PC-3 (cell line): Measurements from ENCODE around the gene TMEM191C. TPM values are rescaled to one million over a fixed set of nuclear protein-coding genes. Genes with fewer than 3 reads are reported as not detected.
"Not testable (repeated sequence)": the region's sequence is repeated elsewhere in the genome, so short reads cannot be mapped to it uniquely, and the experiment has no call there.

ENCODE experiments used
- ATAC-seq: fragments of 200-7000 bp; cut with Tn5 transposase; 2 replicates; pipeline ENCODE4 v1.9.1; 2020; ENCODE audit warnings: mild to moderate bottlenecking, moderate library complexity
- BruUV-seq: library from RNA; stranded (reverse); fragments of 400-500 nt; replicated peaks from 2 replicates; lab custom pipeline; 2021; lab: Mats Ljungman, UMichigan
- CTCF ChIA-PET: fragments of 300-600 bp; sonication (Branson Sonifier 250); formaldehyde crosslinking; loops from one replicate; lab custom pipeline; 2022; ENCODE audit warnings: antibody characterized with exemption; lab: Charles Lee
- POLR2A ChIA-PET: fragments of 300-600 bp; sonication (Branson Sonifier 250); formaldehyde crosslinking; loops from one replicate; lab custom pipeline; 2022; ENCODE audit warnings: antibody characterized with exemption; ENCODE audit not compliant: unreplicated experiment; lab: Charles Lee
- DNase-seq: peaks from one replicate; pipeline ENCODE4 v3.0.0-alpha.2; 2015
- H2AFZ ChIP-seq: fragments of 300-600 bp; sonication (generic); 2 replicates; pipeline ENCODE4 v1.6.0; 2016; ENCODE audit warnings: antibody characterized with exemption, low read length
- H3F3A ChIP-seq: fragments of 300-600 bp; sonication (generic); one replicate; pipeline ENCODE4 v1.6.0; 2017; ENCODE audit warnings: antibody characterized with exemption, low read length, control low read depth, mild to moderate bottlenecking; ENCODE audit not compliant: unreplicated experiment
- H3K27ac ChIP-seq: fragments of 300-600 bp; sonication (generic); 2 replicates; pipeline ENCODE4 v1.5.1; 2016; ENCODE audit warnings: mild to moderate bottlenecking, low read length
- H3K27me3 ChIP-seq: fragments of 300-600 bp; sonication (generic); 2 replicates; pipeline ENCODE4 v1.6.1; 2016; ENCODE audit warnings: low read length, mixed read lengths
- H3K36me3 ChIP-seq: fragments of 300-600 bp; sonication (generic); 2 replicates; pipeline ENCODE4 v1.6.1; 2016; ENCODE audit warnings: low read depth, mixed run types, low read length, mixed read lengths
- H3K4me1 ChIP-seq: fragments of 300-600 bp; sonication (generic); 2 replicates; pipeline ENCODE4 v1.5.1; 2016; ENCODE audit warnings: low read length; ENCODE audit not compliant: insufficient read depth
- H3K4me2 ChIP-seq: fragments of 300-600 bp; sonication (generic); 2 replicates; pipeline ENCODE4 v1.6.0; 2016; ENCODE audit warnings: low read length
- H3K4me3 ChIP-seq: fragments of 300-600 bp; sonication (generic); 2 replicates; pipeline ENCODE4 v1.5.1; 2016; ENCODE audit warnings: mild to moderate bottlenecking, low read length, mixed read lengths
- H3K79me2 ChIP-seq: fragments of 300-600 bp; sonication (generic); 2 replicates; pipeline ENCODE4 v1.6.1; 2017; ENCODE audit warnings: low read length, mixed read lengths
- H3K9ac ChIP-seq: fragments of 300-600 bp; sonication (generic); 2 replicates; pipeline ENCODE4 v1.6.0; 2016; ENCODE audit warnings: mild to moderate bottlenecking, low read length
- H3K9me2 ChIP-seq: fragments of 300-600 bp; sonication (generic); replicated peaks from 2 replicates; pipeline ENCODE4 v1.6.1; 2016; ENCODE audit warnings: mixed run types, low read length, mixed read lengths
- H3K9me3 ChIP-seq: fragments of 300-600 bp; sonication (generic); 2 replicates; pipeline ENCODE4 v1.6.1; 2016; ENCODE audit warnings: low read length, mixed read lengths
- H4K20me1 ChIP-seq: fragments of 300-600 bp; sonication (generic); 2 replicates; pipeline ENCODE4 v1.6.1; 2016; ENCODE audit warnings: low read length, mixed read lengths
- EZH2 ChIP-seq: fragments of 300-600 bp; sonication (generic); IDR thresholded peaks from one replicate; pipeline ENCODE4 v1.6.1; 2017; ENCODE audit warnings: antibody characterized with exemption, mild to moderate bottlenecking, low read length; ENCODE audit not compliant: unreplicated experiment
- EZH2phosphoT487 ChIP-seq: fragments of 300-600 bp; sonication (generic); IDR thresholded peaks from 2 replicates; pipeline ENCODE4 v1.6.1; 2018; ENCODE audit warnings: mild to moderate bottlenecking, antibody characterized with exemption, low read length, borderline replicate concordance
- intact Hi-C: fragments of 100-400 bp; cut with micrococcal nuclease; formaldehyde crosslinking; loops from 2 replicates; pipeline ENCODE4 v1.9.0; 2023
- total RNA-seq: library from RNA; depleted of rRNA; stranded (reverse); fragments of >200 nt; gene quantifications from 2 replicates; pipeline ENCODE4 v1.2.3, GENCODE V29; 2014
- TF ChIP-seq, protein P1 (sequence below): fragments of 300-600 bp; sonication (generic); conservative IDR thresholded peaks from 2 replicates; pipeline ENCODE4 v1.5.1; 2017; ENCODE audit warnings: antibody characterized with exemption, low read depth, mild to moderate bottlenecking, low read length

TMEM191C gene
- total RNA-seq, 1 experiment from 2014 or later = 6.7 TPM

DNA sequence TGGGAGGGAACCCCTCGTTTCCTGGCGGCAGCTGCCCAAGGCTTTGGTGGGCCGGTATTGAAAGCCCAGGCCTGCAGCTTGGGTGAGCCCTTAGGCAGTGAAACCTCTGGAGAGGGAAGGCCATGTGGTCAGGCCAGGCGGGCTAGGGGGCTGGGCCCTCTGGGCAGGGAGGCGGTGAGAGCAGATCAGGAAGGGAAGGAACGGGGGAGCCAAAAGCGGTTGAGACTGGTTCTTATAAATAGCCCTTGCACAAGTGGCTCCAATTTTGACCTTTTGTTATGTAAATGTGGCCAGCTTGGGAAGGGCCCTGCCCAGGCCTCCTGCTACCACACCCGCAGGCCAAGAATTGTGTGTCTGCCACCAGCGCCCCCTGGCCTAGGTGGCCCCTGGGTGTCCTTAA is 25.1 kb upstream of the TMEM191C start:
- H3K9me3 ChIP-seq, H3K4me3 ChIP-seq, H3K4me1 ChIP-seq, H3K79me2 ChIP-seq, H3K9ac ChIP-seq, DNase-seq, H2AFZ ChIP-seq, POLR2A ChIA-PET, H3K27ac ChIP-seq, H3K9me2 ChIP-seq, H3F3A ChIP-seq, H3K4me2 ChIP-seq, BruUV-seq, intact Hi-C loops, ATAC-seq, CTCF ChIA-PET, H3K27me3 ChIP-seq, H3K36me3 ChIP-seq, H4K20me1 ChIP-seq: not testable (repeated sequence)

DNA sequence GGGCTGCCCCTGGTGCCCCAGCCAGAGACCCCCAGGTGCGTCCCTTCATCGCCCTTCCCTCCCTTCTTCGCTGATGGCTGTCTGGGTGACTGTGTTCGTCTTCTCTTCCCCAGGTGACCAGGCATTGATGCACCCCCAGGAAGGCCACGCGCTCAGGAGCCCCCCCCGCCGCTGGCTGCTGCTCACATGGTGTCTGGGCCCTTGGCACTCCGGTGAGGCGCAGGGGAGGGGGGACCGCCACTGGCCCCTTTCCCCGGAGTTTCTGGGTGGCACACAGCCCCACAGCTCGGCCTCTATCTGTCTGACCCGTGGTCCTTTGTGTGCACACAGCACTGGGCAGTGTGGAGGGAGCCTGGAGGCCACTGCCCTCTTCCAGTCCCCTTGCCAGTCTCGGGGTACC is 24.5 kb upstream of the TMEM191C start:
- H4K20me1 ChIP-seq, CTCF ChIA-PET, ATAC-seq, H3K4me1 ChIP-seq, intact Hi-C loops, H3K4me3 ChIP-seq, H3K4me2 ChIP-seq, BruUV-seq, H3F3A ChIP-seq, DNase-seq, H3K27me3 ChIP-seq, H3K36me3 ChIP-seq, H3K9ac ChIP-seq, POLR2A ChIA-PET, H3K27ac ChIP-seq, H3K79me2 ChIP-seq, H2AFZ ChIP-seq, H3K9me2 ChIP-seq, H3K9me3 ChIP-seq: not testable (repeated sequence)

- Histone ChIP-seq H4K20me1 (no peaks in the 10 kb centered on the region), H3K4me1 (no peaks in the 10 kb centered on the region), H3K4me3 (no peak overlapping the region), H3F3A (no peaks in the 10 kb centered on the region), H3K79me2 (no peaks in the 10 kb centered on the region), H3K9ac (no peak overlapping the region), H3K9me2 (no peaks in the 10 kb centered on the region), H3K27me3 (no peaks in the 10 kb centered on the region), H3K27ac (no peak overlapping the region), H3K9me3 (no peaks in the 10 kb centered on the region), H3K36me3 (no peaks in the 10 kb centered on the region), H2AFZ (no peak overlapping the region), H3K4me2 (no peak overlapping the region)
- ChIA-PET CTCF (no interaction called here), POLR2A (no interaction called here)
- ATAC-seq = no peak
- DNase-seq = no peak
- no TSS peak for BruUV-seq
- TF ChIP-seq, protein P1, sequence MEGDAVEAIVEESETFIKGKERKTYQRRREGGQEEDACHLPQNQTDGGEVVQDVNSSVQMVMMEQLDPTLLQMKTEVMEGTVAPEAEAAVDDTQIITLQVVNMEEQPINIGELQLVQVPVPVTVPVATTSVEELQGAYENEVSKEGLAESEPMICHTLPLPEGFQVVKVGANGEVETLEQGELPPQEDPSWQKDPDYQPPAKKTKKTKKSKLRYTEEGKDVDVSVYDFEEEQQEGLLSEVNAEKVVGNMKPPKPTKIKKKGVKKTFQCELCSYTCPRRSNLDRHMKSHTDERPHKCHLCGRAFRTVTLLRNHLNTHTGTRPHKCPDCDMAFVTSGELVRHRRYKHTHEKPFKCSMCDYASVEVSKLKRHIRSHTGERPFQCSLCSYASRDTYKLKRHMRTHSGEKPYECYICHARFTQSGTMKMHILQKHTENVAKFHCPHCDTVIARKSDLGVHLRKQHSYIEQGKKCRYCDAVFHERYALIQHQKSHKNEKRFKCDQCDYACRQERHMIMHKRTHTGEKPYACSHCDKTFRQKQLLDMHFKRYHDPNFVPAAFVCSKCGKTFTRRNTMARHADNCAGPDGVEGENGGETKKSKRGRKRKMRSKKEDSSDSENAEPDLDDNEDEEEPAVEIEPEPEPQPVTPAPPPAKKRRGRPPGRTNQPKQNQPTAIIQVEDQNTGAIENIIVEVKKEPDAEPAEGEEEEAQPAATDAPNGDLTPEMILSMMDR = no peak
- no peak for TF ChIP-seq EZH2
- TF ChIP-seq EZH2phosphoT487 = no peak
- intact Hi-C loops = no loop called here
Observed at GRCh38 chr22:21443057-21443734, 24.0 kb upstream of the TMEM191C start.
